ENCODE data around the gene UGDH. TPM values are rescaled to one million over a fixed set of nuclear protein-coding genes. Genes with fewer than 3 reads are reported as not detected.

The UGDH gene
- total and polyA plus RNA-seq, 2 donors (not counting 3 experiments of a cell fraction or from before 2014, with no cell fraction given): 41.3 to 62.1 TPM

- Histone ChIP-seq H3K9ac (replicated peaks; ENCODE audit: extremely low read depth, insufficient read depth, low read length) (no peak overlapping the region), H3K9me3 (replicated peaks; ENCODE audit: control insufficient read depth, insufficient read depth, low read length) (no peaks in the 10 kb centered on the region), H3K4me3 (replicated peaks in 1 of 3; ENCODE audit: insufficient read depth in 1 of 3, low read depth in 1 of 3, low read length in 3 of 3) (no peak overlapping the region), H4K20me1 (replicated peaks; ENCODE audit: control insufficient read depth, extremely low read depth, insufficient read depth, low read length) (no peaks in the 10 kb centered on the region), H3K9me1 (replicated peaks; ENCODE audit: control insufficient read depth, extremely low read depth, insufficient read depth, low read length) (no peaks in the 10 kb centered on the region), H3K27ac (ENCODE audit: insufficient read depth, low read depth, low read length) (no peak overlapping the region), H3K36me3 (ENCODE audit: control insufficient read depth in 2 of 2, extremely low read depth in 1 of 2, insufficient read depth in 2 of 2, low read length in 2 of 2) (peaks cover 0 to 3% of the 10 kb centered on the region in 2 experiments), H3K4me1 (ENCODE audit: control insufficient read depth, extremely low read depth, insufficient read depth, low read length) (no peaks in the 10 kb centered on the region), H3K4me2 (ENCODE audit: insufficient read depth, low read length) (no peak overlapping the region), H3K27me3 (ENCODE audit: control insufficient read depth in 2 of 2, insufficient read depth in 2 of 2, low read length in 2 of 2) (no peaks in the 10 kb centered on the region), H2AFZ (ENCODE audit: low read depth, low read length) (no peak overlapping the region), H3K79me2 (ENCODE audit: control insufficient read depth, insufficient read depth, low read length) (no peaks in the 10 kb centered on the region)
- FAIRE-seq: no peak
- dilution Hi-C loops (cut with MboI; ENCODE audit: extremely low pct_ligation_motif_present, low sequenced_read_pairs): no loop called here
- POLR2A ChIA-PET: no interaction called here
- no TSS peak for BruUV-seq (replicated peaks)
- no peak for DNase-seq (ENCODE audit: low read depth, low spot score)
- TF ChIP-seq CTCF (IDR thresholded peaks at IDR 0.05; ENCODE audit: extremely low read depth in 1 of 2, insufficient read depth in 1 of 2, low read depth in 1 of 2, low read length in 2 of 2): no peak
- no peak for TF ChIP-seq MAX (IDR thresholded peaks at IDR 0.05; ENCODE audit: insufficient read depth, insufficient read length)
- TF ChIP-seq EZH2 (IDR thresholded peaks at IDR 0.05; ENCODE audit: borderline replicate concordance, low read depth, low read length, severe bottlenecking): no peak
- no peak for TF ChIP-seq JUN (IDR thresholded peaks at IDR 0.05; ENCODE audit: borderline replicate concordance, insufficient read depth, insufficient read length, low read depth)
- no peak for TF ChIP-seq FOS (IDR thresholded peaks at IDR 0.05; ENCODE audit: borderline replicate concordance, insufficient read depth, low read length)
- no peak for TF ChIP-seq GATA2 (IDR thresholded peaks at IDR 0.05; ENCODE audit: insufficient read depth, insufficient read length, low read depth, low read length)
- TF ChIP-seq POLR2A (IDR thresholded peaks at IDR 0.05; ENCODE audit: low read depth, low read length): no peak
- intact Hi-C loops (cut with micrococcal nuclease): no loop called here
- CTCF ChIA-PET: interaction anchor here (2.0 kb wide), 1 partner anchor 10 kb away, joined by 6 read pairs; no protein-coding TSS in a partner anchor
Measured at GRCh38 chr4:39568805-39569204, 41.6 kb upstream of the UGDH start.
